GM10248 (cell line): ENCODE results near the gene ANKMY1.

ENCODE experiments used
- CTCF ChIA-PET: fragments of 300-600 bp; sonication (Branson Sonifier 250); formaldehyde crosslinking; extraction: SDS; loops from one replicate; lab custom pipeline; 2021; ENCODE audit warnings: antibody characterized with exemption; lab: Yijun Ruan, JAX
- POLR2A ChIA-PET: fragments of 350-650 bp; sonication (Branson Sonifier 250); formaldehyde crosslinking; extraction: SDS; loops from one replicate; lab custom pipeline; 2020; ENCODE audit warnings: antibody characterized with exemption; lab: Yijun Ruan, JAX
- DNase-seq: peaks from one replicate; pipeline ENCODE4 v3.0.0; 2012; ENCODE audit errors: extremely low spot score
- TF ChIP-seq, protein P1 (sequence below): IDR thresholded peaks from 2 replicates; pipeline ENCODE4 v1.5.1; 2012; ENCODE audit warnings: mild to moderate bottlenecking, low read depth; ENCODE audit errors: extremely low read depth, missing control alignments, control extremely low read depth

Gene ANKMY1

DNA sequence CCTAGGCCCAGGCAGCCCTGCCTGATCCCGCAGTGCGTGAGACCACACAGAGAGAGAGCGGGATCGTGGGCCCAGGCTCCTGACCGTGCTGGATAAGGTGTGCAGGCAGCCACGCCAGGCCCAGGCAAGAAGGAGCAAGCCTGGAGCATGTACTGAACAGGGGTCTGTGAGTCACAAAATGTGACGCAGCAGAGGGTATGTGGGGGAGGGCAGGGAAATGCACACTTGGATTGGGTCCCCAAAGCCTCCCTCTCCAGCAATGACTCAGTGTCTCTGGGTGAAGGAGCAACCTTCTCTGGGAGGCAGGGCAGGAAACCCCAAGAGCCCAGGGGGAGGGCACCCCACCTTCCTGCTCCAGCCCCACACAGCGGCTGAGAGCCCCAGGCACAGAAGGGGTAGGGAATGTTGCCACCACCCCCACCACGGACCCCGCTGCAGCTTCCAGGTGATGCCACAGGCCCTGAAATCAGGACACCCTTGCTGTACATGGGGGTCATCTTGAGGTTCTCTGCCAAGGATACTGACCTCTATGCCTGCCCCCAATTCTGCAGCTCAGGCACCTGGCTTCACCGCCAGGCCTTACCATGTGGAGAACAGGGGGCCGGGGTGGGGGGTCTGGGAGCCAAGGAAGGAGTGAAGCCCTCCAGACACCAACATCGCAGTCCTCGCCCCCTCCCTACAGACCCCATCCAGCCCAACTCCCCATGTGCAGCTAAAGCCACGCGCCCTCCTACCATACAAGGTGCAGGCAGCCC, 123.6 kb downstream of the ANKMY1 start:
- no peak for DNase-seq
- TF ChIP-seq, protein P1, sequence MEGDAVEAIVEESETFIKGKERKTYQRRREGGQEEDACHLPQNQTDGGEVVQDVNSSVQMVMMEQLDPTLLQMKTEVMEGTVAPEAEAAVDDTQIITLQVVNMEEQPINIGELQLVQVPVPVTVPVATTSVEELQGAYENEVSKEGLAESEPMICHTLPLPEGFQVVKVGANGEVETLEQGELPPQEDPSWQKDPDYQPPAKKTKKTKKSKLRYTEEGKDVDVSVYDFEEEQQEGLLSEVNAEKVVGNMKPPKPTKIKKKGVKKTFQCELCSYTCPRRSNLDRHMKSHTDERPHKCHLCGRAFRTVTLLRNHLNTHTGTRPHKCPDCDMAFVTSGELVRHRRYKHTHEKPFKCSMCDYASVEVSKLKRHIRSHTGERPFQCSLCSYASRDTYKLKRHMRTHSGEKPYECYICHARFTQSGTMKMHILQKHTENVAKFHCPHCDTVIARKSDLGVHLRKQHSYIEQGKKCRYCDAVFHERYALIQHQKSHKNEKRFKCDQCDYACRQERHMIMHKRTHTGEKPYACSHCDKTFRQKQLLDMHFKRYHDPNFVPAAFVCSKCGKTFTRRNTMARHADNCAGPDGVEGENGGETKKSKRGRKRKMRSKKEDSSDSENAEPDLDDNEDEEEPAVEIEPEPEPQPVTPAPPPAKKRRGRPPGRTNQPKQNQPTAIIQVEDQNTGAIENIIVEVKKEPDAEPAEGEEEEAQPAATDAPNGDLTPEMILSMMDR: no peak
- ChIA-PET POLR2A (no interaction called here), CTCF (no interaction called here)

DNA sequence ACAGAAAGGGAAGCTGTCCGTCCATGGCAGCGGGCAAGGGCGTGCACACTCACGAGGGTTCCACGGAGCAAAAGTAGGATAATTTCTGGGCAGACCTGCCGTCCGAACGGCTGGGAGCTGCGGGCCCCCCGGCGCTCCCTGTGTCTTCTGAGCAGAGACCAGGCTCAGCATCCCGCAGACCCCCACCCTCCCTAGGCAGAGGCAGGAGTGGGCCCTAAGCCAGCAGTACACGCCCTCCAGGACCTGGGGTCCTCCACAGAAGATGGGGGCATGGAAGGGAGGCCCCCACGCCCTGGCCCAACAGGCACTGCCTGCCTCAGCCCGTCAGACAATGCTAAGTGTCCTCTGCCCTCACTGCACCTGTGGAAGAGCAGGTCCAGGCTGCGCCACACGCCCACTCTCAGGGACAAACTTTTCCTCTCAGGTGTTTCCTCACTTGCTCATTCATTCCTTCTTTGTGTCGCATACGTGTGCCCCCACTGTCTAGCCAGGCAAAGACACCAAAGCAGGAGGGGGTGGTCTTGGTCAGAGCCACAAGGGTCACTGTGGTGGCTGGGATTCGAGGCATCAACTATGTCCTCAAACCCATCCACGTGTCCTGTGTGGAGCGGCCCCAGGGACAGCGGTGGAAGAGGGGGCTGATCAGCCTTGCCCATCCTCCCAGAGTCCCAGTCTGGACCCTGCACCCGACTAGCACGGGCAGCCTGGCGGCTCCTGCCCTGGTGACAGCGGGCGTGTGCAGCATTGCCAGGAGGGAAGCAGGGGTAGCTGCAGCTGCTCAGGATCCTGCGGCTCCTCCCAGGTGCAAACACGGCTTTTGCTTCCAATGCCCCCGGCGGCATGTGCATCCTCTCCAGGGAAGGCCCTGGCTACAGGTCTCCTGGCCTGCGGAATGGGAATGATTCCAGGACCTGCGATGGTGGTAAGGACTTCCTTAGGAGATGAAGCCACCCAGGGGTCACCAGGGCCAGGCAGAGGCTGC, 124.7 kb downstream of the ANKMY1 start:
- ChIA-PET CTCF (no interaction called here), POLR2A (no interaction called here)
- TF ChIP-seq, protein P1: no peak
- DNase-seq: no peak

DNA sequence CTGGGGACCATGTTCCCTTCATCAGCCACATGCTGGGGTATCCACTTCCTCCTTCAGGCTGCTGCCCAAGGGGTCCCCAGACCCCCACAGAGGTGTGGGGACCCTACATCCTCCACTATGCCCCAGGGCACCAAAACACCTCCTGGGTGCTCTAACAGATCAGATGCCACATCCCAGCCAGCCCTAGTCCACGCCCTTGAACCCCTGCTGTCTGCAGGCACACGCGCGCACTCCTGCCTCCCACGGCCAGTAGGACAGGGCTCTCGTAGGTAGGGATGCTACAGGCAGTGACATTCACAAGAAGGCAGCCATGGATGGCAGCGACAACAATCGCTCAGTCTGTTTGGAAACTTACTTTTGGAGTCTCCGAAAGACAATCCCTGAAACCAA, 125.4 kb downstream of the ANKMY1 start:
- CTCF ChIA-PET: interaction anchor here (1.4 kb wide), 1 partner anchor 10 kb away, joined by 4 read pairs; no protein-coding TSS in a partner anchor
- no peak for DNase-seq
- POLR2A ChIA-PET: no interaction called here
- TF ChIP-seq, protein P1: no peak

DNA sequence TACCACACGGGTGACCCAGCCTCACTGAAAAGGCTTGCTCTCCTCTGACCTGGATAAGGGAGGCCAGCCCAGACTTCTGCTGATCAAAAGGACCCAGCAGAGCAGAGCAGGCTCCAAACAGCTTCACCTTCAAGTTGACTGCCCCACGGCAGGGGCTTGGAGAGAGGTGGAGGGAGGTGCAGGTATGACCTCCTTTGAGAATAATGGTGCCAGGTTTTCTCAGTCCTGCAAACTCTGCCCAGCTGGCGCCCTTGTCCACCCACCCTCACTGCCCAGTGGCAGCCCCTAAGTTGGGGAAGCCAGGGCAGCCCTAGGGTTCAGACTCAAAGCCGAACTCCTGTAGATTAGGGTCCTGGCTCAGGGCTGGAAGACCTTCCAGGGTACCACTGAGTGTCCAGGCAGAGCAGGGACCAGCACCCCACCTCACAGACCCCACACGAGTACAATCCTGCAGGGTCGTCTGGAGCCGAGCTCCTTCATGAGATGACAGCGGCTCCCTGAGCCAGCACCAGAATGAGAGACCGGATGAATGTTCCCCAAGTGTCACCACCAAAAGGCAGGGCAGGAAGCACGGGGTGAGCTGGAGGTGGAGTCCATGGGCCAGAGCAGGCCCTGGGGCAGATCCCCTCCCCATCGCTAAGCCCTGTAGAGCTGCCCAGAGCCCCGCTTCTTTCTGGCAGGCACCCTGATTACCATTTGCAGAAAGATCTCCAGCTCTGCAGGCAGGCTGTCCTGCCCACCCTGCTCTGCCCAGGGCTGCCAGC, 125.9 kb downstream of the ANKMY1 start:
- TF ChIP-seq, protein P1: no peak
- ChIA-PET CTCF (interaction anchor here (1.1 to 1.4 kb wide), 2 partner anchors 11 to 65 kb away, joined by 3 to 4 read pairs; no protein-coding TSS in a partner anchor), POLR2A (no interaction called here)
- no peak for DNase-seq

DNA sequence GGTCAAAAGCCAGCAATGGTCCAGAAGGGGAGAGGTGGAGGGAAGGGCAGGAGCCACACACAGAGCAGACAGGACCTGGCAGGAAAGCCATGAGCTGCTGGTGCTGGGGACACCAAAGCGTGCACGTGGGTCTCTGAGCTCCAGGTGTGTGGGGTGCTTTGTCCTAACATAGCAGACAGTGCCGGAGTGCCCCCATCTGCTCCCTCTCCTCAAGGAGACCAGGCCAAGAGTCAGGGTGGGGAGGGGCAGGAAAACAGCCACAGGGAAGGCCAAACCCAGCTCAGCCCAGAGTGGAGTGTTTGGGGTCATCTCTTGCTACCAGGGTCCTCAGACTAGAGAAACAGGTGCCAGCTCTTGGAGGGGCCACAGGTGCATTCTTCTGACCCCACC, 126.5 kb downstream of the ANKMY1 start:
- DNase-seq: no peak
- CTCF ChIA-PET: interaction anchor here (1.1 to 1.4 kb wide), 3 partner anchors 11 to 112 kb away, joined by 3 to 4 read pairs (median 3); no protein-coding TSS in a partner anchor
- POLR2A ChIA-PET: no interaction called here
- TF ChIP-seq, protein P1: no peak
